Measurements from ENCODE around the gene PORCN. TPM values are rescaled to one million over a fixed set of nuclear protein-coding genes. Genes with fewer than 3 reads are reported as not detected.

PORCN gene
- total and polyA plus RNA-seq, 2 of the 13 experiments (the other 11 are each of a cell fraction or from before 2014, with no cell fraction given), result 3.9 to 5.8 TPM

DNA sequence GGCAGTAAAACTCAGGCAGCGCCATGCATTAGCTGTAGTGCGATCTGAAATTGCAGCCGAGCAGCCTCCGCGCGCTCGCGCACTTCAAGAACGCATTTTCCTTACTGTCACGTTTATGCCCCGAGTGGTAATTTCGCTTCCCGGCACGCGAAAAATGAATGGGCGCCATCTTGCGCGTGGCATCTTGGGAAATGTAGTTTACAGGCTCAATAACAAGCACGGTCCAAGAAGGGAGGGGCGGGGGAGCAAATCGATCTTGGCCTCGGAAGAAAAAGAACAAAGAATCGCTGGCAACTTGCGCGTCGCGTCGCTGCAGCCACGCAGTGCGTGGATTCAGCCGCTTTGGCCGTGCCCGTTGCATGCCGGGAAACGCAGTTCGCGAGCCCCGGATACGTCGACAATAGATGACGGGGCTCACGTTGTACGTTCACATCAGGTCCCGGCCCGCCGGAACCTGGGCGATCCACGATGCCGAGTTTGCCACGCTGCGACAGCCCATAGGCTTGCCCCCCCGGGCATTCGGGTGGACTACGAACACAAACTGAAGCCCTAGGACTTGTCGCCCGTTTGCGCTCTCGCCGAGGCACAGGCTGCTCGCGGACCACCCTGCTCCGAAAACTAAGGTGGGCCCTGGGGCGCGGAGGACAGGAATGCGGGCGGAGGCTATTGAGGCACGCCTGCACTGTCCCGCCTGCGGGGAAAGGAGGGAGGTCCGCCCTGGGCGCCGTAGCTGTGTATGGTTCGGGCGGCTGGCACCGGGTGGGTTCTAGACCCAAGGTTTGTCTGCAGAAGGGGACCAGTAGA is 32.8 kb upstream of the PORCN start, which contains the start of gene FTSJ1 (continued):
- TF ChIP-seq, protein P1, sequence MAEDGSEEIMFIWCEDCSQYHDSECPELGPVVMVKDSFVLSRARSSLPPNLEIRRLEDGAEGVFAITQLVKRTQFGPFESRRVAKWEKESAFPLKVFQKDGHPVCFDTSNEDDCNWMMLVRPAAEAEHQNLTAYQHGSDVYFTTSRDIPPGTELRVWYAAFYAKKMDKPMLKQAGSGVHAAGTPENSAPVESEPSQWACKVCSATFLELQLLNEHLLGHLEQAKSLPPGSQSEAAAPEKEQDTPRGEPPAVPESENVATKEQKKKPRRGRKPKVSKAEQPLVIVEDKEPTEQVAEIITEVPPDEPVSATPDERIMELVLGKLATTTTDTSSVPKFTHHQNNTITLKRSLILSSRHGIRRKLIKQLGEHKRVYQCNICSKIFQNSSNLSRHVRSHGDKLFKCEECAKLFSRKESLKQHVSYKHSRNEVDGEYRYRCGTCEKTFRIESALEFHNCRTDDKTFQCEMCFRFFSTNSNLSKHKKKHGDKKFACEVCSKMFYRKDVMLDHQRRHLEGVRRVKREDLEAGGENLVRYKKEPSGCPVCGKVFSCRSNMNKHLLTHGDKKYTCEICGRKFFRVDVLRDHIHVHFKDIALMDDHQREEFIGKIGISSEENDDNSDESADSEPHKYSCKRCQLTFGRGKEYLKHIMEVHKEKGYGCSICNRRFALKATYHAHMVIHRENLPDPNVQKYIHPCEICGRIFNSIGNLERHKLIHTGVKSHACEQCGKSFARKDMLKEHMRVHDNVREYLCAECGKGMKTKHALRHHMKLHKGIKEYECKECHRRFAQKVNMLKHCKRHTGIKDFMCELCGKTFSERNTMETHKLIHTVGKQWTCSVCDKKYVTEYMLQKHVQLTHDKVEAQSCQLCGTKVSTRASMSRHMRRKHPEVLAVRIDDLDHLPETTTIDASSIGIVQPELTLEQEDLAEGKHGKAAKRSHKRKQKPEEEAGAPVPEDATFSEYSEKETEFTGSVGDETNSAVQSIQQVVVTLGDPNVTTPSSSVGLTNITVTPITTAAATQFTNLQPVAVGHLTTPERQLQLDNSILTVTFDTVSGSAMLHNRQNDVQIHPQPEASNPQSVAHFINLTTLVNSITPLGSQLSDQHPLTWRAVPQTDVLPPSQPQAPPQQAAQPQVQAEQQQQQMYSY (CRISPR knock-in tag; IDR thresholded peaks at IDR 0.05), result no peak
- TF ChIP-seq, protein P2, sequence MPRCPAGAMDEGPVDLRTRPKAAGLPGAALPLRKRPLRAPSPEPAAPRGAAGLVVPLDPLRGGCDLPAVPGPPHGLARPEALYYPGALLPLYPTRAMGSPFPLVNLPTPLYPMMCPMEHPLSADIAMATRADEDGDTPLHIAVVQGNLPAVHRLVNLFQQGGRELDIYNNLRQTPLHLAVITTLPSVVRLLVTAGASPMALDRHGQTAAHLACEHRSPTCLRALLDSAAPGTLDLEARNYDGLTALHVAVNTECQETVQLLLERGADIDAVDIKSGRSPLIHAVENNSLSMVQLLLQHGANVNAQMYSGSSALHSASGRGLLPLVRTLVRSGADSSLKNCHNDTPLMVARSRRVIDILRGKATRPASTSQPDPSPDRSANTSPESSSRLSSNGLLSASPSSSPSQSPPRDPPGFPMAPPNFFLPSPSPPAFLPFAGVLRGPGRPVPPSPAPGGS (CRISPR knock-in tag; IDR thresholded peaks at IDR 0.05), result no peak
- TF ChIP-seq ISX (CRISPR knock-in tag; conservative IDR thresholded peaks at IDR 0.05) (no peak), ATF7 (IDR thresholded peaks at IDR 0.05) (no peak), ATF7 (CRISPR knock-in tag; IDR thresholded peaks at IDR 0.05) (no peak), MIER3 (CRISPR knock-in tag; IDR thresholded peaks at IDR 0.05; ENCODE audit: borderline replicate concordance) (0 out of 2 replicates have a peak, but pooled peaks have one; percentile 34), TEAD2 (CRISPR knock-in tag; IDR thresholded peaks at IDR 0.05) (no peak), AFF4 (CRISPR knock-in tag; IDR thresholded peaks at IDR 0.05) (no peak), ZNF484 (CRISPR knock-in tag; IDR thresholded peaks at IDR 0.05; ENCODE audit: borderline replicate concordance, low read depth) (no peak), ETV6 (CRISPR knock-in tag; conservative IDR thresholded peaks at IDR 0.05) (no peak)
- TF ChIP-seq, protein P3, sequence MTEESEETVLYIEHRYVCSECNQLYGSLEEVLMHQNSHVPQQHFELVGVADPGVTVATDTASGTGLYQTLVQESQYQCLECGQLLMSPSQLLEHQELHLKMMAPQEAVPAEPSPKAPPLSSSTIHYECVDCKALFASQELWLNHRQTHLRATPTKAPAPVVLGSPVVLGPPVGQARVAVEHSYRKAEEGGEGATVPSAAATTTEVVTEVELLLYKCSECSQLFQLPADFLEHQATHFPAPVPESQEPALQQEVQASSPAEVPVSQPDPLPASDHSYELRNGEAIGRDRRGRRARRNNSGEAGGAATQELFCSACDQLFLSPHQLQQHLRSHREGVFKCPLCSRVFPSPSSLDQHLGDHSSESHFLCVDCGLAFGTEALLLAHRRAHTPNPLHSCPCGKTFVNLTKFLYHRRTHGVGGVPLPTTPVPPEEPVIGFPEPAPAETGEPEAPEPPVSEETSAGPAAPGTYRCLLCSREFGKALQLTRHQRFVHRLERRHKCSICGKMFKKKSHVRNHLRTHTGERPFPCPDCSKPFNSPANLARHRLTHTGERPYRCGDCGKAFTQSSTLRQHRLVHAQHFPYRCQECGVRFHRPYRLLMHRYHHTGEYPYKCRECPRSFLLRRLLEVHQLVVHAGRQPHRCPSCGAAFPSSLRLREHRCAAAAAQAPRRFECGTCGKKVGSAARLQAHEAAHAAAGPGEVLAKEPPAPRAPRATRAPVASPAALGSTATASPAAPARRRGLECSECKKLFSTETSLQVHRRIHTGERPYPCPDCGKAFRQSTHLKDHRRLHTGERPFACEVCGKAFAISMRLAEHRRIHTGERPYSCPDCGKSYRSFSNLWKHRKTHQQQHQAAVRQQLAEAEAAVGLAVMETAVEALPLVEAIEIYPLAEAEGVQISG (CRISPR knock-in tag; IDR thresholded peaks at IDR 0.05), result peak; percentile 71; the same call in 1 of the 2 replicates

Measured in HepG2 (cell line).